ENCODE data around the gene FOXA1. TPM values are rescaled to one million over a fixed set of nuclear protein-coding genes. Genes with fewer than 3 reads are reported as not detected.

Gene FOXA1
- total RNA-seq, 2 donors from 2014 or later, result 186 to 656 TPM

DNA sequence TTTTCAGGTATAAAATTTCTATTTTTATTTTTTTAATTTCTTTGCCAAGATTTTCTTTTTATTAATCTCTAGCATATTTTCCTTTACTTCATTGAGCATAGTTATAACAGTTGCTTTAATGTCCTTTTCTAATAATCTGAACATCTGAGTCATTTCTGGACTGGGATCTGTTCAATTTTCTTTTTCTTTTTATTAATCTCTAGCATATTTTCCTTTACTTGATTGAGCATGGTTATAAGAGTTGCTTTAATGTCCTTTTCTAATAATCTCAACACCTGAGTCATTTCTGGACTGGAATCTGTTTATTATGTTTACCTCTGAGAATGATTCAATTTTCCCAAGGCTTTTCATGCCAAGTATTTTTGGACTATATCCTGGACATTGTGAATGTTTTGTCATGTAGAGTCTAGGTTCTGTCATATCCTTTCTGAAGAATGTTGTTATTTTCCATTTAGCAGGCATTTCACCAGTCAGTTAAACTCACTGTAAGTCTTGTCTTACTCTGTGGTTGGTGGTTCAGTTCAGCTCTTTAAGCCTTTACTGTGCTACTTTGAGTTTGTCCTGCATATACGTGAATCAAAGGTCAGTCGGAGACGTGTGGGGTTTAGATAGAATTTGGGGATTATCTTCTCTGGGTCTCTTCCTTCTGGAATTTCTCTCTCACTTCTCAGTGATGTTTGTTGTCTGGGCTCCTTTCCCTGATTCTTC, 20.7 kb upstream of the FOXA1 start:
- Histone ChIP-seq H3K27me3 (replicated peaks; ENCODE audit: insufficient read depth) (no peaks in the 10 kb centered on the region), H3K4me3 (no peak overlapping the region), H3K27ac (no peak overlapping the region), H3K4me1 (replicated peaks) (no peaks in the 10 kb centered on the region), H3K9me3 (no peaks in the 10 kb centered on the region), H3K36me3 (no peaks in the 10 kb centered on the region)
- DNase-seq (ENCODE audit: low spot score), result no peak
- TF ChIP-seq, protein P1, sequence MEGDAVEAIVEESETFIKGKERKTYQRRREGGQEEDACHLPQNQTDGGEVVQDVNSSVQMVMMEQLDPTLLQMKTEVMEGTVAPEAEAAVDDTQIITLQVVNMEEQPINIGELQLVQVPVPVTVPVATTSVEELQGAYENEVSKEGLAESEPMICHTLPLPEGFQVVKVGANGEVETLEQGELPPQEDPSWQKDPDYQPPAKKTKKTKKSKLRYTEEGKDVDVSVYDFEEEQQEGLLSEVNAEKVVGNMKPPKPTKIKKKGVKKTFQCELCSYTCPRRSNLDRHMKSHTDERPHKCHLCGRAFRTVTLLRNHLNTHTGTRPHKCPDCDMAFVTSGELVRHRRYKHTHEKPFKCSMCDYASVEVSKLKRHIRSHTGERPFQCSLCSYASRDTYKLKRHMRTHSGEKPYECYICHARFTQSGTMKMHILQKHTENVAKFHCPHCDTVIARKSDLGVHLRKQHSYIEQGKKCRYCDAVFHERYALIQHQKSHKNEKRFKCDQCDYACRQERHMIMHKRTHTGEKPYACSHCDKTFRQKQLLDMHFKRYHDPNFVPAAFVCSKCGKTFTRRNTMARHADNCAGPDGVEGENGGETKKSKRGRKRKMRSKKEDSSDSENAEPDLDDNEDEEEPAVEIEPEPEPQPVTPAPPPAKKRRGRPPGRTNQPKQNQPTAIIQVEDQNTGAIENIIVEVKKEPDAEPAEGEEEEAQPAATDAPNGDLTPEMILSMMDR (IDR thresholded peaks at IDR 0.05), result no peak
- WGBS, result 93% methylated on average over 3 of the region's 3 CpGs
- intact Hi-C loops (cut with DNase I), result no loop called here

DNA sequence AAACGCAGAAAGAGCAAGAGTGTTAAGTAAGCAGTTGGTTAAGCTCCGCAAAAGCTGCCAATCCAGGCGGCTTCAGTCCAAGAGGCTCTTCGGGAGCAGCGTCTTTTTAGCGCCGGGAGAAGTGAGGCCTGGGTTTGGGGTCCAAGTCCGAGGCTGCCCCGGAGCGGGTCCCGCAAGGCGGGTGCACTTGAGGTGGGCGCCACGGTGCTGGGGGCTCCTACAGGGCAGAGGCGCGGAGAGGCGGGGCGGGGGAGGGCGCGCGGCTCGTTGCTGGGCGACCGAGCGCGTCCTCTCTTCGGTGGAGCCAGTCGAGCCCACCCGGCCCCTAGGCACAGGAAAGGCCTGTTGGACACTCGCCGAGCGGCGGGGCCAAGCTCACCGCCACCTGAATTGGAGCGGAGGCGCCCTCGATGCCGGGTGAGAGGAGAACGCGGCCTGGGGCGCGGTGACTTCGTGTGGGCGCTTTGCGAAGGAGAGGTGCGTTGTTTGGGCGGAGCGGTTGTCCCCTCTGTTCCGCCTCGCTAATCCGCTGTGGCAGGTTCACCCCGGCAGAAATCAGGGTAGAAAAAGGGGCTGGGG, 16.0 kb upstream of the FOXA1 start:
- Histone ChIP-seq H3K4me3 (peak overlapping the region; percentile 2 to 9), H3K27ac (peak overlapping the region in 1 of 2 donors; percentile 22), H3K4me1 (replicated peaks) (peaks cover 2% of the 10 kb centered on the region), H3K36me3 (no peaks in the 10 kb centered on the region), H3K27me3 (replicated peaks; ENCODE audit: insufficient read depth) (no peaks in the 10 kb centered on the region), H3K9me3 (no peaks in the 10 kb centered on the region)
- WGBS, result 30% methylated on average over 52 of the region's 52 CpGs
- DNase-seq (ENCODE audit: low spot score), result no peak
- intact Hi-C loops (cut with DNase I), result no loop called here
- TF ChIP-seq, protein P1 (IDR thresholded peaks at IDR 0.05), result no peak
- TF ChIP-seq POLR2A (IDR thresholded peaks at IDR 0.05), result no peak
- no peak for TF ChIP-seq POLR2AphosphoS5 (IDR thresholded peaks at IDR 0.05)

DNA sequence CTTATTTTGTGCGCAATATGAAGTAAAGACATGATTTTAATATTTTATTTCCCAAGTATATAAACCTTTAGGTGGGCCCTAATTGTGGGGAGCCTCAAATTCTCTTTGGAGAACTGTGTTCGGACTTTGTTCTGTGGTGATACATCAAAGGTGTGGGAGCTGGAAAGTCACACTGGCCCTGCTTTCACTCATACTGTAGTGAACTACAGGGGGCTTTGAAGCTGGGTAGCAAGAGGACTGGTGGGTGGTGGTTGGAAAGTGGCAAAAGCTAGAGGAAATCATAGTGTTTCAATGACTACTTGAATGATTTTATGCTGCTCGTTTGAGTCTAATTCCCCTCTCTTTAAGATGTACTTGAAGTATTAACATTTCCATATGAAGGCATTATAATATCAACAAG, 13.6 kb upstream of the FOXA1 start:
- Histone ChIP-seq H3K36me3 (no peaks in the 10 kb centered on the region), H3K9me3 (no peaks in the 10 kb centered on the region), H3K4me3 (no peak overlapping the region), H3K27me3 (replicated peaks; ENCODE audit: insufficient read depth) (no peaks in the 10 kb centered on the region), H3K4me1 (replicated peaks) (peaks cover 2% of the 10 kb centered on the region), H3K27ac (no peak overlapping the region)
- no peak for DNase-seq (ENCODE audit: low spot score)
- intact Hi-C loops (cut with DNase I), result no loop called here
- WGBS, result 86% methylated on average over 3 of the region's 3 CpGs
- TF ChIP-seq POLR2AphosphoS5 (IDR thresholded peaks at IDR 0.05), result no peak
- TF ChIP-seq POLR2A (IDR thresholded peaks at IDR 0.05), result no peak
- TF ChIP-seq, protein P1 (IDR thresholded peaks at IDR 0.05), result no peak

GRCh38 chr14:37606678-37607077, 11.6 kb upstream of the FOXA1 start:
- H3K4me1 ChIP-seq (replicated peaks), result peaks cover 2% of the 10 kb centered on the region
- H3K27me3 ChIP-seq (replicated peaks; ENCODE audit: insufficient read depth), result no peaks in the 10 kb centered on the region
- no peaks in the 10 kb centered on the region for H3K9me3 ChIP-seq
- no peak overlapping the region for H3K4me3 ChIP-seq
- TF ChIP-seq POLR2A (IDR thresholded peaks at IDR 0.05) (no peak), POLR2AphosphoS5 (IDR thresholded peaks at IDR 0.05) (no peak)
- TF ChIP-seq, protein P1 (IDR thresholded peaks at IDR 0.05), result no peak
- intact Hi-C loops (cut with DNase I), result no loop called here
- DNase-seq (ENCODE audit: low spot score), result no peak
- H3K36me3 ChIP-seq, result no peaks in the 10 kb centered on the region
- H3K27ac ChIP-seq, result no peak overlapping the region

DNA sequence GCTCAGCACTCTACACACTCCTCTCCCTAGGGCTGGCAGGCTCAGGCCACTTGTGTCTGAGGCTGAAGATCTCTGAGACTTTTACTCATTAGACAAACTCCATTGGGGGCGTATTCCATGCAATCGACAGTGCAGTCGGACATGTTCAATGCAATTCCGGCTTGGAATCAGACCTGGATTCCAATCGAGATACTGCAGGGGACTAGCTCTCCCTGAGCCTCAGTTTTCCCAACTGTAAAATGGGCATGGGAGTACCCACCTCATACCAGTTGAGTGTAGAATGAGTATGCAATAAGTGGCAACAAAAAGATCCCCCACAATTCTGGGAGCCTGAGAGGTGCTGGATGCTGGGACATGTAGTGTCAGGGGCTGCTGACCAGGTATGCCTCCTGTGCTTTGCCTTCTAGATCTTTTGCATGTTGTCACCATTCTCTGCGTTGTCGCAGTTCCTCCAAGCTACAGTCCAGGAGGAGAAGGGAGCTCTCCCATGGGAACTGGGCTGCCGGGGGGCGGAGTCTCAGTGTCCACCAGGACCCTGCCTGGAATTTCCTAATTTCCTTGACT, 8.7 kb upstream of the FOXA1 start:
- intact Hi-C loops (cut with DNase I), result no loop called here
- TF ChIP-seq, protein P1 (IDR thresholded peaks at IDR 0.05), result no peak
- TF ChIP-seq POLR2AphosphoS5 (IDR thresholded peaks at IDR 0.05) (no peak), POLR2A (IDR thresholded peaks at IDR 0.05) (no peak)
- Histone ChIP-seq H3K4me3 (no peak overlapping the region), H3K4me1 (replicated peaks) (no peaks in the 10 kb centered on the region), H3K27ac (no peak overlapping the region), H3K27me3 (replicated peaks; ENCODE audit: insufficient read depth) (no peaks in the 10 kb centered on the region), H3K9me3 (no peaks in the 10 kb centered on the region), H3K36me3 (no peaks in the 10 kb centered on the region)
- 87% methylated on average over 9 of the region's 9 CpGs for WGBS
- DNase-seq (ENCODE audit: low spot score), result no peak
